Urothelium cell line (cell line): ENCODE measurements around the gene PTPRCAP.
A peak's percentile ranks its signal among the peaks of the same experiment; 100 is the strongest.

Experiments used
- DNase-seq: peaks from one replicate; pipeline ENCODE4 v3.0.0; 2011; ENCODE audit warnings: low spot score, mixed read lengths
- FAIRE-seq: peaks from 2 replicates; lab custom pipeline; 2011; peaks lifted over from hg19 to GRCh38; lab: Jason Lieb, UNC

PTPRCAP gene

DNA sequence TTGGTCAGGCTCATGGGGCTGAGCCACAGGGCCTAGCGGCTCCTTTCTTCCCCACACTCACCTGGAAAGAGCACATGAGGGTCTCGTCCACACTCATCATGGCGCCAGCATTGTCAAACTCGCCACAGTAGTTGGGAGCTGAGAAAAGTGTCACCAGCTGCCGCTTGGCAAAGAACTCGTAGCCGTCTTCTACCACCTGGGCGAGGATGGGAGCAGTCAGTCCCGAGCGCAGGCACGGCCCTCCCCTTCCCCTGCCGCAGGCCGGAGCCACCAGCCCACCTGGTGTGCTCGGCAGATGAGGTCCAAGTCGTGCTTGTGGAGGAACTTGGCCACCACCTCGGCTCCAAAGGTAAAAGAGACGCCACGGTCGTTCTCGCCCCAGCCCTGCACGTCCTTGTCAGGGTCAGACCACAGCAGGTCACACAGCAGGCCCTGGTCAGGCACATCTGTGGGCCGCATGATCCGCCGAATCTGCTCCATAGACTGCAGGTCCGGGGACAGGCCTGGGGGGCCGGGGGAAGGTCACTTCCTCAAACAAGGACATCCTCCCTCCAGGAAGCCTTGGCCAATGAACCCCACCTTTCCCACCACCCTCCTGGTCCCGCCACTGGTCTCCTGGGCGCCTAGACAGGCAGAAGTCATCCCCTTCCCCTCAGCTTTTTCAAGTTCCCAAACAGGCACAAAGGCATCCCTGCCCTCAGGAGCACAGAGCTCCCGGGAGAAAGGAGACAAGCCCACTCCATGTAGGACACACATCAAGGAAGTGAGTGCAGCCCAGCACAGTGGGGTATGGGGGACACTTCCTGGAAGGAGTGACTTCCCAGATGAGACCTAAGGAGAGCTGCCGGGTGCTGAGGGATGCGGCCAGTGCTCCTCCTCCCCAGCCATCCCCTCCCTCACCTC is 38.6 kb downstream of the PTPRCAP start:
- no peak for FAIRE-seq
- no peak for DNase-seq

DNA sequence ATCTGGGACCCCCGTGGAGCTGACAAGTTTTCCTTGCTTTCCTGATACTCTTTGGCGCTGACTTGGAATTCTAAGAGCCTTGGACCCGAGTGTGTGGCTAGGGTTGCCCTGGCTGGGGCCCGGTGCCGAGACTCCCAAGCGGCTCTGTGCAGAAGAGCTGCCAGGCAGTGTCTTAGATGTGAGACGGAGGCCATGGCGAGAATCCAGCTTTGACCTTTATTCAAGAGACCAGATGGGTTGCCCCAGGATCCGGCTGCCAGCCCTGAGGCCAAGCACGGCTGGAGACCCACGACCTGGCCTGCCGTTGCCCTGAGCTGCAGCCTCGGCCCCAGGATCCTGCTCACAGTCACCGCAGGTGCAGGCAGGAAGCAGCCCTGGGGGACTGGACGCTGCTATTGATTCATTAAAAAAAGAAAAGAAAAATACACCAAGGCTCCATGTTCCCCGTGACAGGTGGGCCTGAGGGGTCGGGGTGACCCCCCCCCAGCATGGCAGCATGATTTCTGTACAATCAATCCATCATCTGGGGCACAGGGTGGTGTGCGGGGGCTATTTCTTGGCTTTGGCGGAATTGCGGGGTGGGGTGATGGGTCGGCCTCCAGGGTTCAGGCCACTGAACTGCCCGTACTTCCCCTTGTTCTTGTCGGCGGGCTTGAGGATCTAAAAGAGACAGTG is 39.4 kb downstream of the PTPRCAP start:
- DNase-seq (no peak), FAIRE-seq (no peak)

DNA sequence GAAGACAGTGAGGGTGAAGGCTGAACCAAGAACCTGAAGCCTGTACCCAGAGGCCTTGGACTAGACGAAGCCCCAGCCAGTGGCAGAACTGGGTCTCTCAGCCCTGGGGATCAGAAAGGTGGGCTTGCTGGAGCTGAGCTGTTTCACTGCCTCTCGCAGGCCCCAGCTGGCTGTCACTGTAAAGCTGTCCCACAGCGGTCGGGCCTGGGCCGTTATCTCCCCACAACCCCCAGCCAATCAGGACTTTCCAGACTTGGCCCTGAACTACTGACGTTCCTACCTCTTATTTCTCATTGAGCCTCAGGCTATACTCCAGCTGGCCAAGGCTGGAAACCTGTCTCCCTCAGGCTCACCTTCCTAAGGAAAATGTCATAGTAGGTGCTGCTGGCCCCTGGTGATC is 39.9 kb downstream of the PTPRCAP start:
- no peak for FAIRE-seq
- no peak for DNase-seq

DNA sequence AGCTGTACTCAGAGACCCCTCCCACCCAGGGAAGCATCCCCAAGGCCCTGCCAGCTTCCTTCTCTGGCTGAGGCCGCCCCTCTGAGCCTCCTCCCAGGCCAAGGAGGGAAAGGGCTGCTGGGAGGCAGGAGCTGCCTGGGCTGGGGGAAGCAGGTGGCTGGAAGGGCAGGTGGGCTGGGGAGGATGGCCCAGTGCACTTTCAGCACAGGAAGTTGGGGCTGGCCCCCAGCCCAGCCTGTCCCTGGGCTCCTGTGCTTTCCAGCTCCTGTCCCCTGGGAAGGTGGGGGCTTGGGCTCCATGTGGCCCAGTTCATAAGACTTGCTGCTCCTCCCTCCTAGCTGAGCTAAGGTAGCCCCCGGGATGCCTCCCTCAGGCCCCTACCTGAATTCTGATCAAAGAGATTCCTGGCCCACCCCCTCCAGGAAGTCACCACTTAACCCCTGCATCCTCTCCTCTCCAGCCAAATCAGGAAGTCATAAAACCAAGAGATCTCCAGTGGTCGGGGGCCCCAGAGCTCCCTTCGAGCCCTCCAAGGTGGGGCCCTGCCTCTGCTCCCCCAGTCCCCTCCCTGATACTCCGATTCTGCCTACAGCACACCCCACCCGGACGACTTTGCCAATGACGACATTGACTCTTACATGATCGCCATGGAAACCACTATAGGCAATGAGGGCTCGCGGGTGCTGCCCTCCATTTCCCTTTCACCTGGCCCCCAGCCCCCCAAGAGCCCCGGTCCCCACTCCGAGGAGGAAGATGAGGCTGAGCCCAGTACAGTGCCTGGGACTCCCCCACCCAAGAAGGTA is 40.7 kb downstream of the PTPRCAP start:
- DNase-seq (no peak), FAIRE-seq (no peak)

DNA sequence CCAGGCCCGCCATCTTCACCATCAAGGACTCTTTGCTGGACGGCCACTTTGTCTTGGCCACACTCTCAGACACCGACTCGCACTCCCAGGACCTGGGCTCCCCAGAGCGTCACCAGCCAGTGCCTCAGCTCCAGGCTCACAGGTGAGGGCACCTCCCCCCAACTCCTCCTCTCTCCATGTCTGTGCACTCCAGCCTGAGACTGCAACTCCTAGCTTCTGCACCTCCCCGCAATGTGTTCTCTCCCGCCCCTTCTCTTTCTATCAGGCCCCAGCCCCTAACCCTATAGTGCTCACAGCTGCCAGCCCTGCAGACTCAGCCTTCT is 41.3 kb downstream of the PTPRCAP start:
- no peak for FAIRE-seq
- DNase-seq, result no peak

DNA sequence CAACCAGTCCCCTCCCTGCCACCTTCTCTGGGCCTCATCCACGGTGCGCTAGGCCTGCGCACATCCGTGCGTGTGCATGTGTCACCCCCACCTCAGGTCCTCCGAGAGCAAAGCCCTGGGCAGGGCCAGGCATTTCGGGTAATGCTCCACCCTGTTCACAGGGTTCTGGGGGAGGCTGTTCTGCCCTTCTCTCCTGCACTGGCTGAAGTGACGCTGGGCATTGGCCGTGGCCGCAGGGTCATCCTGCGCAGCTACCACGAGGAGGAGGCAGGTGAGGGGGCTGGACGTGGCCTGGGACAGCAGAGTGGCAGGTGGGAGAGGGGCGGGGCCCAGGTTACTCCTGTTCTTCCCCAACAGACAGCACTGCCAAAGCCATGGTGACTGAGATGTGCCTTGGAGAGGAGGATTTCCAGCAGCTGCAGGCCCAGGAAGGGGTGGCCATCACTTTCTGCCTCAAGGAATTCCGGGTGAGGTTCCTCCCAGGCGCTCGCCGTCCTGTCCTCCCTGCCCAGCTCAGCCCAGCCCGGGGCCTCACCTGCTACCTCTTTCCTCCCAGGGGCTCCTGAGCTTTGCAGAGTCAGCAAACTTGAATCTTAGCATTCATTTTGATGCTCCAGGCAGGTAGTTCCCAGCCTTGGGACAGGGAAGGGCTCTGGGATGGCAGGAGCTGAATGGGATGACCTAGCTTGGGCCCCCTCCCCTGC is 41.8 kb downstream of the PTPRCAP start:
- DNase-seq (no peak), FAIRE-seq (no peak)

DNA sequence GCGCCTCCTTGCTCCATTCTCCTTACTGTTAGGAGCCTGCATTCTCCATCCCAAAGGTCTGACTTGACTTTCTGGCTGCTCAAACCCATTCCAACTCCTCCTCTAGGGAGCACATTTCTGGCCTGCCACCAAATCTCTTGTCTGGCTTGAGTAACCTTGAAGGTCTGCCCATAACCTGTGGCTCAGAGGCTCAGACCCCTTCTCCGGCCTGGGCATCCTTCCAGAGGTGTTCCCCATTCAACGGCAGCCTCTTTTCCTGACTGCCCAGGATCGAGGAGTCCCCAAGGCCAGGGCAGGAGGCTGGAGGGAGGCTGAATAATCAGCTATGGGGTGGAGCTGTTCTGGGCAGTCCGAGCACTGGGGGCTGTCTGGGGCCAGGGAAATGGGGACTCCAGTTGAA is 43.5 kb downstream of the PTPRCAP start:
- no peak for DNase-seq
- FAIRE-seq, result no peak

DNA sequence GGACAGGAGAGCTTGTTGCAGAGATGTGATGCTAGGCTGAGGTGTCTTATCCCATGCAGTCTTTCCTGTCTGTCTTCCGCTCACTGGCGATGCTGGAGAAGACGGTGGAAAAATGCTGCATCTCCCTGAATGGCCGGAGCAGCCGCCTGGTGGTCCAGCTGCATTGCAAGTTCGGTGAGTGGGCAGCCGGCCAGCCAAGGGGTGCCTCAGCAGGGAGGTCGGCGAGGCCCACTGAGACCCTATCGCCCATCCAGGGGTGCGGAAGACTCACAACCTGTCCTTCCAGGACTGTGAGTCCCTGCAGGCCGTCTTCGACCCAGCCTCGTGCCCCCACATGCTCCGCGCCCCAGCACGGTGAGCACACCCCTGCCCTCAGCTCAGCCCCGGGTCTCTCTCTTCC is 44.0 kb downstream of the PTPRCAP start:
- no peak for DNase-seq
- FAIRE-seq, result no peak

DNA sequence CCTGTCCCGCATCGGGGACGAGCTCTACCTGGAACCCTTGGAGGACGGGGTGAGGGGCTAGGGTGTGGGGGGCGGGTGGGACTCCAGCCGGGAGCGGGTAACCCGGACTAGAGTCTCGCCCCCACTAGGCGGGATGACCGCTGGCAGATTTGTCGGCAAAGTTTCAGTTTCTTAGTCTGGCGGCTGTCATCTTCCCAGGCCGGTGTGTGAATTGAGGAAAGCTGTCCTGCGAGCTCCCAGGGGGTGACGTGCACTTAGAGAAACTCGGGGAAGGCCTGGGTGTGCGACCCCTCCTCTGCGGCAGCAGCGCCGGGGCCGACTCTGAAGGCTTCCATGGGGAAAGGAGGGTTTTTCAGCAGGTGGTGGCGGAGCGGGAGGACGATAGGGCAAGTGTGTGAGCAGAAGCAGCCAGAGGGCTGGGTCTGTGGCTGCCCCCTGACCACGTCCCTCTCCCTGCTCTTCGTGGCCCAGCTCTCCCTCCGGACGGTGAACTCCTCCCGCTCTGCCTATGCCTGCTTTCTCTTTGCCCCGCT is 45.2 kb downstream of the PTPRCAP start:
- peak; percentile 49 for DNase-seq
- no peak for FAIRE-seq

DNA sequence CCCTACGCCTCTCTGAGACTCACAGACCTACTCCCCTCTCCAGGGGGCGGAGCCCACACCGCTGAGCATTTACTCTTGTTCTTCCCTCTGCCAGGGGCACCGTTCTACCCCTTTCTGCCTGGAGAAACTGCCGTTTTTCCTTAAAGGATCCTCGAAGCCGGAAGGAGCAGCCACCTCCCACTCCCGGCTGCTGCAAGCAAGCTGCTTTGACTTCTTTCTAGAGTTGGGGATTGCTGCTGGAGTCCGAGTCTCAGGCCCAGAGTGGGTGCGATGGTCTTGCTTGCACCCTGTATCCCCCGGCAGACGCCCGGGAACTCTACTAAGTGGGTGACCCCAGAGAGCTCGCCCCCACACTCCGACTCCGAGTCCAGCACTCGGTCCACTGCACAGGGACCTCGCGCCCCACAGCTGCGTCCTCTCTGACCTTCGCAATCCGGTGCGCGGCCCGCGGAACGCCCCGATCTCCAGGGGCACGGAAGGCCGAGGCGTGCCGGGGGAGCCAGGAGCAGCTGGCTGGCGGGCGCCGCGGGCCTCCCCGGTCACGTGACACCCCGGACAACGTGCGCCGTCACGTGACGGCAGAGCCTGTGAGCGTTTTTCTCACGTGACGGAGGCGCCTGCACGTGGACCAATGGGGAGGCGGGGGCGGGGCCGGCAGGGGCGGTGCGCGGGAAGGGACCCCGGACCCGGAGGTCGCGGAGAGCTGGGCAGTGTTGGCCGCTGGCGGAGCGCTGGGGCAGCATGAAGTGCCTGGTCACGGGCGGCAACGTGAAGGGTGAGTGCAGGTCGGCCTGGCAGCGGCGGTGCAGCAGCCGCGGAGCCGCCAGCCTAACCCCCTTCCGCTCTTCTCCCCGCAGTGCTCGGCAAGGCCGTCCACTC is 45.9 kb downstream of the PTPRCAP start, which contains the start of gene RAD9A:
RAD9A (plus strand) TSS at position 683 of the 879 bp plus-strand sequence; CDS start at position 742, 59 bp downstream.
- DNase-seq, result peak; percentile 97
- FAIRE-seq, result peak; percentile 74

DNA sequence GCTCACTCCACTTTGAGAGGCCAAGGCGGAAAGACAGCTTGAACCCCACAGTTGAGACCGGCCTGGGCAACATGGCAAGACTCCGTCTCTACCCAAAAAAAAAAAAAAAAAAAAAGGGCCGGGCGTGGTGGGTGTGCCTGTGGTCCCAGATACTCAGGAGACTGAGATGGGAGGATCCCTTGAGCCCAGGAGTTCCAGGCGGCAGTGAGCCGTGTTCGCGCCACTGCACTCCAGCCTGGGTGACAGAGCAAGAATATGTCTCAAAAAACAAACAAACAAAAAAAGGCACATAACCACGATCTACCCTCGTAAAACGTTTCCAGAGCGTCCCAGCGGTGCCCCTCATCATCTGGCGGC is 46.6 kb downstream of the PTPRCAP start:
- FAIRE-seq (no peak), DNase-seq (no peak)

DNA sequence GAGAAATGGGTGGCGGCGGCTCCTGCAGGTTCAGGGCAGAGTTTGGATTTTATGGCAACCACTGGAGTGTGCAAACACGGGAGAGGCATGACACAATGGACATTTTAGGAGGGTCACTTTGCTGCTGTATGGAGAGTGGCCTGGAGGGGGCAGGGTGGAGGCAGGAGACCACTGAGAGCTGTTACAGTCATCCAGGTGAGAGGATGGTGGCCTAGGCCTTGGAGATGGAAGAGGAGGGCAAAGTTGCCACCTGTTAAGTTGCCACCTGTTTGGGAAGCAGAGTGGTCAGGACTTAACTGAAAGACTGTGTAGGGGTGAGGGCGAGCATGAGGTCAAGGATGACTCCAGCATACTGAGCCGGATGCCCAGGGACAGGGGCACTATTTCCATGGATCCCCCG is 48.0 kb downstream of the PTPRCAP start:
- FAIRE-seq (no peak), DNase-seq (peak; percentile 57)

DNA sequence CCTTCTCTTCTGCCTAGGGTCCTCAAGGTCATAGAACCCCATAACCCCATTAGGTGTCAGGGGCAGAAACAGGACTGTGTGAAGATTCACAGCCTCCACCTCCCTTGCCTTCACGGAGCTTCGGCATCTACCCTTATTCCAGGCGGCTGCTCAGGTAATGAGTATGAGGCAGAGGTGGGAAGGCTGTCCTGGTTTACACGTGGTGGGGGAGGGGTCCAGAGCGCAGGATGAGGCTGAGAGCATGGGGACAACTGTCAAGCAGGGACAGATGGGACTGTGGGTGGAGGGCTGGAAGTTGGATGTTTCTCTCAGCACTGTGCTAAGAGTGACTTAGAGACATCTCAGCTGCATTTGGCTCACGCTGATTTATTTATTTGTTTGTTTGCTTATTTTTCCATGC is 50.0 kb downstream of the PTPRCAP start:
- FAIRE-seq, result no peak
- DNase-seq, result no peak

DNA sequence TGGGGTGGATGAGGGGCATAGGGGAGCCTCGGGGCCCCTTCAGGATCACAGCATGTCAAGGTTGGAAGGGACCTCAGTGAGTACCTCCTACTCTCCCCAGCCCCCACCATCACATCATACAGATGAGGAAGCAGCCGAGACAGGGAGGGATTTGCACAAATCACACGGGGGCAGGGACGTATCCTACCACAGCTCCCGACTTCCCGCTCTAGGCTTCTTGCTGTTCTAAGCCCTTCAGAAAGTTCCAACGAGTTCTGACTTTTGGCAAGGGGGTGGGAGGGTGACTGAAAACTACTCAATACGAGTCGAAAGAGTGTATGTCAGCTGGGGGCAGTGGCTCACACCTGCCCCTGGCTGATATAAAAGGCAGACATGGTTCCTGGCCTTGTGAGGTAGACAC is 50.4 kb downstream of the PTPRCAP start:
- FAIRE-seq, result no peak
- no peak for DNase-seq
